T-helper 2 cell treated with Interferon-gamma antibody and Interleukin-4, amounts not matched to agents 100 ng/mL and 5 ng/mL, for 36 hours (primary cell): Measurements from ENCODE around the gene RAB40B. TPM values are rescaled to one million over a fixed set of nuclear protein-coding genes. Genes with fewer than 3 reads are reported as not detected.

Source experiments
- intact Hi-C: fragments of 100-400 bp; cut with micrococcal nuclease; formaldehyde crosslinking; loops from one replicate; pipeline ENCODE4 v1.15.1; 2023
- total RNA-seq: library from RNA; stranded (reverse); gene quantifications from 2 replicates; pipeline ENCODE4 v1.2.3, GENCODE V29; 2022

The RAB40B gene
- total RNA-seq, 1 donor from 2014 or later = 1.1 TPM

DNA sequence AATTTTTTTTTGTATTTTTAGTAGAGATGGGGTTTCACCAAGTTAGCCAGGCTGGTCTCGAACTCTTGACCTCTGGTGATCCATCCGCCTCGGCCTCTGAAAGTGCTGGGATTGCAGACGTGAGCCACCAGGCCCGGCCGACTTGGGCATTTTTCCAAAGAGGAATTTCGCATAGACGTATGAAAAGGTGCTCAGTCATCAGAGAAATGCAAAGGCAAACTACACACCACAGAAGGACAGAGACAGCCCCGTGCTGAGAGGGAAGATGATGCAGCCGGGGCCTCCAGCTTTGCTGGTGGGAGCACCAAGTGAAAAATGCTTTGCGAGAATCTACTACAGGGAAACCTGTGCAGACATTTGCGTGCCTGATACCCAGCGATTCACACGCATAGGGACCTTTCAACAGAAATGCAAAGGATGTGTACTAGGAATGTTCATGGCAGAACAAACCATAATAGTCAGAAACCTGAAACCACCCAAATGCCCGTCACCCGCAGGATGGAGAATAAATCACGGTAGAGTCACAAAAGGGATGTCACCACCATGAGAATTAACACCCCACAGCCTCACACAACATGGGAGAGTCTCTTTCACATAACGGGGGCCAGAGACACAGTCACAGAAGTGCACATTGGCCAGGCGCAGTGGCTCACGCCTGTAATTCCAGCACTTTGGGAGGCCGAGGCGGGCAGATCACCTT lies 5.2 kb downstream of the RAB40B start:
- intact Hi-C loops = no loop called here

DNA sequence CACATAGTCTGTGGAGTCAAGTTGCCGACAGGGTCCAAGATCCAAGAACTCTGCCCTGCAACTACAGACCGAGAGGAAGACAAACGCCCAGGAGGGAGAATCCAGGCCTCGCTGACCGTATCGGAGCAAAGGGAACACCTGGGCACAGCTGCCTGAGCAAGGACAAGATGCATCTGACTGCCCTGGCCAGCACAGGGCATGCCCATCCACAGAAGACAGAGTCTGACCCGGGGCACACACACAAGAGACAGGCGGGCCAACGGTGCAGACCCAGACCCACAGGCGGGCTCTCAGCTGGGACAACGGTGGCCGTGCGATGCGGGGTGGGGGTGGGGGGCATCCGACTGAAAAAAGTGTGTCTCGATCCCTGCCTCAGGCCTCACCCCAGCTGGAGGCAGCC lies 6.2 kb downstream of the RAB40B start:
- intact Hi-C loops = no loop called here

DNA sequence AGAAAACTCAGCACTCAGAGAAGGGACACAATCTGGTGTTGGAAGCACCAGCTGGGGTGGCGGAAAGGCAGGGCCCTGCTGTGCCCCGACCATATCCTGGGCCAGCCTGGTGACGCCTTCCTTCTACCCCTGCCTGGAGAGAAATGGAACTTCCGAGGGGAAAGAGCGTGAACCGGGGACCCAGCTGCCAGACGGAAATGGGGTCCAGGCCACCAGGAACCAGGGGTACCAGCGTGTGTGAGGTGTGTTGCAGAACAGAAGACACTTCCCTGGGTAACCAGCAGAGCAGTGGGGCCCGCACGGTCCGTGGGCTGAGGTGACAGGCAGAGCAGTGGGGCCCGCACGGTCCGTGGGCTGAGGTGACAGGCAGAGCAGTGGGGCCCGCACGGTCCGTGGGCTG lies 6.8 kb downstream of the RAB40B start:
- intact Hi-C loops = no loop called here

DNA sequence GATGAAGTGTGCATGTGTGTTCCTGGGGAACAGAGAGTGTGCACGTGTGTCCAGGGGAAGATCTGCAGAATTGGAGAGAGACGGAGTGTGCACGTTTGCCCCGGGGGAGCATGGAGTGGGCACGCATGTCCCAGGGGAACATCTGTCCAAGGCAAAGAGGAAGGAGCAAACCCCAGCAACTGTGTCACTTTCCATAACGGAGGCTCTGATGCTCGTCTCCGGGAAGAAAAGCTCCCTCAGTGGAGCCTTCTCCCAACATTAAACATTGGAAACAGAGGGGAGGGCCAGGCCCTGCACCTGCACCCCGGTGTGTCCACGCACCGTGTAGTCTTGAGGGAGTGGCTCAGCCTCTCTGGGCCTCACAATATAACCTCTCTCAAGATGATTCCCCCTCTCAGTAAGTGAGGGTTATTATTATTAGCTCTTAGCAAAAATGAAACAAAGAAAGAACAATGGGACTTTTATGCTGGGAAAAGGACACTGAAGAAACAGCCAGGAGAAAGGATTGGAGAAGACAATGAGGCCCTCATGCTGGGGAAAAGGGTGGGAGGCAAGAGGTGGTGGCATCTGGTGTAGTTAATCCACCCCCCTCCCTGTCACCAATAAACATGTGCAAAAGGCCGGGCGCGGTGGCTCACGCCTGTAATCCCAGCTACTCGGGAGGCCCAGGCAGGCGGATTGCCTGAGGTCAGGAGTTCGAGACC lies 7.6 kb downstream of the RAB40B start:
- intact Hi-C loops = no loop called here

DNA sequence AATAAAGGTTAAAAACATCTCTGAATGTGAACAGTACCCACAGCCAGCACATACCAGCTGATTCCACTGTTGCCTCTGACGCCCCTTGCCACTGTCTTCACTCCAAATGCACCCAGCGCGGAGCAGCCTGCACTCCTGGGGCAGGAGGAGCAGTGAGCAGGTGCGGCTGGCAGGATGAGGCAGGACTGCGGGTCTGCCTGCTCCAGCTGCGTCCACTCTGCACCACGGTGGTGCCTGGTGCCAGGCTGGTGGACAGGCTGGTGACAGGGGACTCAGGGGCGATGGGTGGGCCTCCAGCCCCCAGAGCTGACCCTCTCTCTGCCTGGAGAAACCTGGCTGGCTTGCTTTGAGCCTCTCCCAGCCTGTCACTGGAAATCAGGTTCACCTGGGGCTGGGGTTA lies 9.4 kb downstream of the RAB40B start:
- intact Hi-C loops = no loop called here

DNA sequence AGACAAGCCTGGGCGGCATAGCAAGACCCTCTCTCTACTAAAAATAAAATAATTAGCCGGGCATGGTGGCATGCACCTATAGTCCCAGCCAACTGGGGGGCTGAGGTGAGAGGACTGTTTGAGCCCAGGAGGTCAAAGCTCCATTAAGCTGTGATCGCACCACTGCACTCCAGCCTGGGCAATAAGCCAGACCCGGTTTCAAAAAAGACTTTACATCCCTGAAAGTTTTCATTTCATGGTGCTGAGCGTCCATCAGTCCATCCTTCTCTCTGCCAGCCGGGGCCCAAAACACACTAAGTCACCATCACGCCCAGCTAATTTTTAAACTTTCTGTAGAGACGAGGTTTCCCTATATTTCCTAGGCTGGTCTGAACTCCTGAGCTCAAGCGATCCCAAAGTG lies 10.6 kb downstream of the RAB40B start:
- intact Hi-C loops = no loop called here

DNA sequence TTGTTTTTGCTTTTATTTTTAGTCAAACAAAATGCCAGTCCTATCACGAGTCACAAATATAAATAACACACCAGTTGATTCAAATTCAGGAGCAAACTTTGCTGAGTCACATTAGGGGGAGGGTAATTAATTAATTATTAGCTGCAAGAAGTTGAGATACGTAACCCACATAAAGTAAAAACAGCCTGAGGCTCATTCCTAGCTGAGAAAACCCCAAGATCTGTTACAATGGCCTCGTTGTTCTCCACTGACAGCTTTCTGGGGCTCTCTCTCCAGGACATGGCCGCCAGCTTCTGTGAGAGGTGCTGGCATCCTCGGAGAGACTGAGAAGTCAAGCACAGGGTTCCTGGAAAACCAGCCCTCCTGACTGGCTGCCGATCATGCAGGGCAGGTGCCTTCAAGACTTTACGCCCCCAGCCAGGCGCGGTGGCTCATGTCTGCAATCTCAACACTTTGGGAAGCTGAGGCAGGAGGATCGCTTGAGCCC lies 11.1 kb downstream of the RAB40B start:
- intact Hi-C loops = no loop called here

DNA sequence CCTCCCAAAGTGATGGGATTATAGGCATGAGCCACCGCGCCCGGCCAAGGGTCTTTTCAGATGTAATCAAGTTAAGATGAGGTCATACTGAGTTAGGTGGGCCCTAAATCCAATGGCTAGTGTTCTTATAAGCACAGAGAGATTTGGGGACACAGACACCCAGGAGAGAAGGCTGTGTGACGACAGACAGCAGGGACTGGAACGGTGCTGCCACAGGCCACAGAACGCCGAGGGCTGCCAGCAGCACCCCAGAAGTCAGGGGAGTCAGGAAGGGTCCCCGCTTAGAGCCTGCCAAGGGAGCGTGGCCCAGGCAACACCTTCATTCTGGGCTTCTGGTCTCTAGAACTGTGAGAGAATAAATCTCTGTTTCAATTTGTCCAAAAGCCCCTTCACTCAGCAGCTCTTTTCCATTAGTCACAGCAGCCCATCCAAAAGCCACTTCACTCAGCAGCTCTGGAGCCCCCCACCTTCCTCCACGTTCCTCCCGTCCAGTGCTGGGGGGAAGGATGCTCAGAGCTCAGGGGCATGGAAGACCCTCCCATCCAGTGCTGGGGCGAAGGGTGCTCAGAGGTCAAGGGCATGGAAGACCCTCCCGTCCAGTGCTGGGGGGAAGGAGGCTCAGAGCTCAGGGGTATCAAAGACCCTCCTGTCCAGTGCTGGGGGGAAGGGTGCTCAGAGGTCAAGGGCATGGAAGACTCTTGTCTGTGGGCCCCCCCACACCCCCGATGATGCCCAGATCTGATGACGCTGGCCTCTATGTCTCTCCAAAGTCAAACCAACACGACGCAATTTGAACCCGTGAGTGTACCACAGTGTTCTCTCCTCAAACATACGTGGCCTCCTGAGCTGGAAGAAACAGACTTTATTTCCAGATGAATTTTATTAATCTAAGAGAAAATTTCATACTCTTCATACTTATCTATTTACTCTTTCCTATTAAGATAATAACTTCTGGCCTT lies 11.9 kb downstream of the RAB40B start:
- intact Hi-C loops = no loop called here

DNA sequence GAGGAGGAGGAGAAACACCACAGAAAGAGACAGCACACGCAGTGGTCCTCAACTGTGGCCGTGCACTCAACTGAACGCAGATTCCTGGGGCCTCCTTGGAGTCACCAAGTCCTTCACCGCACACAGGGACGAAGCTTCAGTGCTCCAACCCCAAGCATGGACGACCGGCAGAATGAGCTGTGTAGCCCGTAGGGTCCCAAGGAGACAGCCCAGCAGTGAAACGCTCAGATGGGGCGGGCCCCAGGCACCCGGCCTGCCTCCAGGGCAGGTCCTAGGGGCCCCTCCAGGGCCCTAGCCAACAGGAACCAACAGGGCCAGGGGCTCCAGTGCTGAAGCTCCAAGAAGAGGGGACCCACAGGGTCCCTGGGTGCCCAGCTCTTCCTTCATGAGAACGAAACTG lies 13.2 kb downstream of the RAB40B start:
- intact Hi-C loops = no loop called here

DNA sequence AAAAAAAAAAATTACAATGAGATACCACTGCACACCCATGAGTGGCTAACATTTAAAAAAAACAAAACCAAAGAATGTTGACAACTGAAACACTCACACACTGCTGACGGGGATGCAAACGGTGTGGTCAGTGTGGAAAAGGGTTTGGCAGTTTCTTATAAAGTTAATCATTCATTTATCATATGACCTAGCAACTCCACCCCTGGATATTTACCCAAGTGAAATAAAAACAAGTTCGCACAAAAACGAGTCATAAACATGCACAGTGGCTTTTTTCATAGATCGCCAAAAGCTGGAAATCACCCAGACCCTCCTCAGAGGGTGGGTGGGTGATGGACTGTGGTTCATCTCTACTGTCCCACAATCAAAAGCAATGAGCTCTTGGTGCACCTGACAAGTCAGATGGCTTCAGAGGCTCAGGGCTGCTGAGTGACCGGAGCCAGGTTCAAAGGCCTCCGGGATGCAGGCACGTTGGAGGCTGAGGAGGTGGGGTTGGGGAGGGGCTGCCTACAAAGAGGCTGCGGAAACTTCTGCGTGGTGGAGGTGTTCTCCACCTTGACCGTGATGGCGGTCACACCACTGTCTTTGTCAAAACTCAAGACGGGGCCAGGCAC lies 14.2 kb downstream of the RAB40B start:
- intact Hi-C loops = no loop called here

DNA sequence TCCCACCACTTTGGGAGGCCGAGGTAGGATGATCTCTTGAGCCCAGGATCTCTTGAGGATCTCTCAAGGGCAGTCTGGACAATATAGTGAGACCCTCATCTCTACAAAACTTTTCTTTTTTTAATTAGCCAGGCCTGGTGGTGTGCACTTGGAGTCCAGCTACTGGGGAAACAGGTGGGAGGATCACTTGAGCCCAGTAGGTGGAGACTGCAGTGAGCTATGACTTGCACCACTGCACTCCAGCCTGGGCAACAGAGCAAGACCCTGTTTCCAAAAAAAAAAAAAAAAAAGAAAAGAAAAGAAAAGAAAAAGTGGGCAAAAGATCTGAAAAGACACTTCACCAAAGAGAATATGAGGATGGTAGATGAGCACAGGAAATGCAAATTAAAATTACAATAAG lies 15.0 kb downstream of the RAB40B start:
- intact Hi-C loops = no loop called here

DNA sequence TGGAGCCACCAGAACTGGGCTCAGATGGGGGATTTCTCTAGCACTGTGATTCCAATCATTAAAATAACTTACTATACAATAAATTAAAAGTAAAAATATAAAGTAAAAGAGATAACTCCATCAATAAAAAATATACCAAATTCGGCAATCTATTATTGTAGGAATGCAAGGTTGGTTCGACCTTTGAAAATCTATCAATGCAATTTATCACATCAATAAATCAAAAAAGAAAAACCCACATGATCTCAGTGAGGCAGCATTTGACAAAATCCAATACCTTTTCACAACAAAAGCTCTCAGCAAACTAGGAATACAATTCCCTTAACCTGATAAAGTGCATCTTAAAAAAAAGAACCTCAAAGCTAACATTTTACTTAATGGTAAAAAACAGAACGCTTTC lies 17.0 kb downstream of the RAB40B start:
- intact Hi-C loops = no loop called here

DNA sequence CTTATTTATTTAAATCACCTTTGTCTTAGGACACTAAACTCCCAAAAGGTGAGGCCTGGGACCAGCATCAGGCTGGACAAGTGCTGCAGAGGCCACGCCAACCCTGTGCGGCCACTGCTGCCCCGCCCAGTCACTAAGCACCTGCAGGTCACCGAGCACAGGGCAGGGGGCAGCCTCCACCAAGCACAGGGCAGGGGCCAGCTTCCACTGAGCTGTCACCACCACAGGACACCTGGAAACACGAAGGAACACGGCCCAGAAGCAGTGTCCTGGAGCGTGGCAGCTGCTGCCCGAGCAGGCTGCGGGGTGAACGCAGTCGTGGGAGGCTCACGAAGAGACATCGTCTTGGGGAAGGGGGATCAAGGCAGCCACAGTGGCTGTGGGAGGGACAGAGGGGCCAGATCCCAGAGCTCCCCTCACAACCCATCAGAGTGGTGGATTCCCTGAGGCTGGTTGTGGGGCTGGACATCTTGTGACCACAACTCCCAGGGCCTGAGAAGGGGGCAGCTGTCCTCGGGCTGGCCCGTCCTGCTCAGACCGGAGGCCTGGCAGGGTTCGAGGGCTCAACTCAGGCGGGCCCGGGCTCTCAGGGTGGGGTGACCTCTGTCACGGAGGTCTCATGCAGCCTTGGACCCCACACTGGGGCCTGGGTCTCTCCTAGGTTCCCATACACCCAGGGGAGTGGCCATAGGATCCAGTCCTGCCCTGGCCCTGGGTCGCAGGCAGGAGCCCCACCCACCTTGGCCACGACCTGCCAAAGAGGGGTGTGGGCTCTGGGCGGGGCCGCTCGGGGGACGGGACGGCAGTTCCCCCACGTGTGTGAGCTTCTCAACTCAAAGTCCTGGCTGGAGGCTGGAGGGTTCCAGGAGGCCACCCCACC lies 18.7 kb downstream of the RAB40B start:
- intact Hi-C loops = no loop called here

DNA sequence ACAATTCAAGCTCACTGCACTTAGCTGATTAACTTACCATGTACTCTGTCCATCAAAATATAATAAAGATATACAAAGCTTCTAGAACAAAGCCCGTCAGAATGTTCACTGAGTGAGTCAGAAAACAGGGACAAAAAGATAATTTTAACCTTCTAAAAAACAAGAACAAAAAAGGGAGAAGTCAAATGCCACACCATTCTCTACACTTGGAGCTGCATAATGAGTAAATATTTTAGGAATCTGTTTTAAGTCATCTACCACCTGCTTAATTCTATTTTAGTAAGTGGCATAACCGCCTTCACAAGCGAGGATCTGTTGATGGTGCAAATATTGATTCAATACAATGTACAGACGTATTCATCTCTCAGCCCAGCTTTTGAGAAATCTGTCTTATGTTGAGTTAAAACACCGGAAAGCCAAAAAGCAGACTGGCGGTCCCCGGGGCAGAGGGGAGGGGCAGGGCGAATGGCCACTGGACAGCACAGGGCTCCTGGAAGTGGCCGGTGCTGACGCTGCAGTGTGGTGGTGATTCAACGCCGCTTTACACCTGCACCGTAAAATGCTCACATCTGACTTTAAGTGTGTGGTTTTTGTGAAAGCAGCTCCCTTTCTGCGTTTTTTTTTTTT lies 20.1 kb downstream of the RAB40B start:
- intact Hi-C loops = no loop called here

DNA sequence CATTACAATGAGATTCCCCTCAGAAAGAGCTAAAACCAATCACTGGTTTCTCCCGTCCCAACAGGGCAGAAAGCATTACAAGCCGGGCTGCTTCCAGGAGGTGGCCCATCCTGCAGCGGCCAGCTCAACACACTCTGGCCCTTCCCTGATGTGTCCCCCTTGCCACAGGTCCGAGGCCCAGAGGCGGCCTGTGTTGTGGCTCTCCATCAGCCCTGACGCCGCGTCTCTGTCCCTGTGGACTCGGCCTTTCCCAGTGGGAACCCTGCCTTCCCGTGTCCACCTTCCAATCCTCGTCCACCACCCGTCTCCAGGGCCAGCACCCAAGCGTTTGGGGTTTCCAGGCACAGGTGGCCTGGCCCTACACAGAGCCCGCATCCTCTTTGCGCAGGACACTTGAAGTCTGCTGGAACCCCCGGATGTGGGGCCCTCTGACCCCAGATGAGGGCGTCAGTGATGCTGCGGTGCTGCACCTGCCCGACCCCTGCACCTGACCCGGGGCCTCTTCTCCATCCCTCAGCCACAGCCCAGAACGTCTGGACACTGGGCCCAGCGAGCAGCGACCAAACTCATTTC lies 21.1 kb downstream of the RAB40B start:
- intact Hi-C loops = no loop called here

DNA sequence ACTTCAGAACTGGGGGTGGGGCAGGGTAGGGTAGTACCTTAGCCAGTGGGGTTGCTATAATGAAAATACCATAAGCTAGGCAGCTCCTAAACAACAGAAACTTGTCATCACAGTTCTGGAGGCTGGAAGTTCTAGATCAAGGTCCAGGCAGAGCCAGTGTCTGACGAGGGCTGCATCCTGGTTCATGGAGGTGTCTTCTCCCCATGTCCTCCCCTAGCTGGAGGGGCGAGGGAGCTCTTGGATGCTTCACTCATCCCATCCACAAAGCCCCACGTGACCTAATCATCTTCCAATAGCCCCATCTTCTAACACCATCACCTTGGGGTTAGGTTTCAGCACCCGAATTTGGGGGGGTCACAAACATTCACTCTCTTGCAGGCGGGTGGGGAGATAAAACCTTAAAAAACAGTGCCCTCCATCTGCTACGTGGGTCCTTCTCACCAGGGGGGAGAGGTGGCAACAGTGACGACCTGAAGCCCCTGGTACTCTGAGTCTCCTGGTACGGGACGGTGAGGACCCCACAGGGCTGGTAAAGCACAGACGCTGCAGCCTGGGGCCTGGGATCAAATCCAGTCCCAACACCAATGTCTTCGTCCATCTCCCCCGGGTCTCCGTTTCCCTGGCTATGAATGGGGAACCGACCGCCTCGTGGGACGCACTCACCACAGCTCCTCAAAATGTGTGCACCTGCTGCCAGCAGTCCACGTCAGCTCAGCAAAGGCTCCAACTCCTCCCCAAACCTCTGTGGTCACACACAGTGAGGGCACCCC lies 22.8 kb downstream of the RAB40B start:
- intact Hi-C loops = no loop called here

DNA sequence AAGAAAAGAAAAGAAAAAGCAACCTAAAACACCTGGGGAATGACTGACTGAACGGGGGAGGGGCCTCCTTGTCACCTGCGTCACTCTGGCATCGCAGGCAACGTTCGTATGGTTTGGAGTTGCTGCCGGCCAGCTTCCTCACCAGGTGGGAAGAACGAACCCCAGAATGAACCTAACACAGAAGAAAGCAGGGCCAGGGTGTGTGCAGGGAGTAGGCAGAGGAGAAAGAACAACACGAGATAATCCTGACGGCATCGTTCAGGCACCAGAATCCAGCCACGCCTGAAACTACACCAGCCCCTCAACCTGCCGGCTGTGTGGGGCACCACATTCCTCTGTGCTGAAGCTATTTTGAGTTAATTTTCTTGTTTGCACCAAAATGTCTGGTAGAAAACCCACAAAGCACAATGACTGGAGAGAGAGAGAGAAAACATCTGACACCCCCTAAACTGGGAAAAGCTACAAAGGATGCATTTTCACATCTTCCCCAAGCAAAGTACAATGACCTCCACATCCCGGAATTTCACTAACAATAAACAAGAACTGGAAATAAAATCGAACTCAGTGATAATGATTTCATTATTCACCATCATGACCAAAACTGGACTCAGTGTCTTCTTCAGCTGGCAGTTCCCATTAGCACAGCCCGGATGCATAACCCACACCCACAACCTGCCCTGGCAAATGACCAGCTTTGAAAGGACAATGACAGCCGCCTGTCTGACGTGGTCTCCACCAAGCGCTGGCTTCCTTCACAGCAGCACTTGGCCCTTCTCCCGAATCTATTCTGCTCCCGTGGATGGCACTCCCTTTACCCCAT lies 23.6 kb downstream of the RAB40B start:
- intact Hi-C loops = no loop called here
